GM18951 (cell line): ENCODE measurements around the gene HOXA13.

Experiments
- POLR2A ChIP-seq: IDR thresholded peaks from 4 replicates; pipeline ENCODE4 v1.6.1; 2011; ENCODE audit warnings: mild to moderate bottlenecking; ENCODE audit not compliant: insufficient read length, insufficient read depth; ENCODE audit errors: extremely low read depth
- in situ Hi-C: fragments of 300-500 bp; cut with MboI; formaldehyde crosslinking; loops from one replicate; pipeline ENCODE4 v1.12.0; 2022; ENCODE audit warnings: low sequenced_read_pairs, mixed read lengths, inconsistent platforms; ENCODE audit not compliant: unreplicated experiment

HOXA13 gene

GRCh38 chr7:27189997-27190748 is 9.7 kb downstream of the HOXA13 start:
- TF ChIP-seq POLR2A: no peak
- in situ Hi-C loops: loop anchor here (10.0 kb wide), 1 partner anchor 55 kb away; the partner anchor contains the start of gene EVX1

- no peak for TF ChIP-seq POLR2A
- in situ Hi-C loops: no loop called here
Measured at GRCh38 chr7:27189295-27189996, 10.4 kb downstream of the HOXA13 start.

GRCh38 chr7:27188386-27189294 is 11.3 kb downstream of the HOXA13 start:
- in situ Hi-C loops: no loop called here
- TF ChIP-seq POLR2A: no peak

- in situ Hi-C loops: no loop called here
Measured at GRCh38 chr7:27187475-27188385, 12.2 kb downstream of the HOXA13 start.

GRCh38 chr7:27186668-27187474 is 13.0 kb downstream of the HOXA13 start:
- in situ Hi-C loops: no loop called here
- no peak for TF ChIP-seq POLR2A

More at GRCh38 chr7:27187475-27188385, 12.2 kb downstream of the HOXA13 start:
- no peak for TF ChIP-seq POLR2A

- in situ Hi-C loops: no loop called here
- no peak for TF ChIP-seq POLR2A
Measured at GRCh38 chr7:27185854-27186667, 13.8 kb downstream of the HOXA13 start.

- in situ Hi-C loops: no loop called here
- no peak for TF ChIP-seq POLR2A
Measured at GRCh38 chr7:27185013-27185853, 14.7 kb downstream of the HOXA13 start, which contains the start of gene HOXA11. TSS of gene HOXA11 (minus strand) at chr7:27185232. CDS start at chr7:27185144, 88 bp downstream.

- in situ Hi-C loops: no loop called here
- no peak for TF ChIP-seq POLR2A
Measured at GRCh38 chr7:27184337-27185012, 15.4 kb downstream of the HOXA13 start.

GRCh38 chr7:27183682-27184336 is 16.1 kb downstream of the HOXA13 start:
- in situ Hi-C loops: no loop called here
- no peak for TF ChIP-seq POLR2A
